DMS53 treated with DMSO at 0.1 percent for 48 hours (cell line): ENCODE measurements around the gene PMF1.
"Not testable (repeated sequence)": the region's sequence is repeated elsewhere in the genome, so short reads cannot be mapped to it uniquely, and the experiment has no call there.

ENCODE experiments used
- DNase-seq: peaks from one replicate; lab custom pipeline; 2025; ENCODE audit not compliant: unreplicated experiment; lab: John Stamatoyannopoulos, UW

PMF1 gene

GRCh38 chr1:156212833-156213643 is at the start of gene PMF1:
PMF1 (plus strand) TSS chr1:156213007; CDS start chr1:156213016, 9 bp downstream.
- DNase-seq, result peak; percentile 93

GRCh38 chr1:156163712-156164111 is 49.1 kb upstream of the PMF1 start:
- no peak for DNase-seq

GRCh38 chr1:156164125-156164831 is 48.5 kb upstream of the PMF1 start:
- no peak for DNase-seq

GRCh38 chr1:156165083-156165482 is 47.7 kb upstream of the PMF1 start:
- DNase-seq, result no peak

GRCh38 chr1:156167536-156167935 is 45.3 kb upstream of the PMF1 start:
- no peak for DNase-seq

GRCh38 chr1:156172696-156173470 is 39.9 kb upstream of the PMF1 start:
- no peak for DNase-seq

- no peak for DNase-seq
Observed at GRCh38 chr1:156176610-156177210, 36.1 kb upstream of the PMF1 start.

GRCh38 chr1:156177919-156178654 is 34.7 kb upstream of the PMF1 start:
- no peak for DNase-seq

- no peak for DNase-seq
Observed at GRCh38 chr1:156180471-156180870, 32.3 kb upstream of the PMF1 start.

GRCh38 chr1:156181391-156181924 is 31.3 kb upstream of the PMF1 start:
- DNase-seq, result not testable (repeated sequence)

- DNase-seq, result not testable (repeated sequence)
Observed at GRCh38 chr1:156182010-156182779, 30.6 kb upstream of the PMF1 start.

- not testable (repeated sequence) for DNase-seq
Observed at GRCh38 chr1:156186347-156187177, 26.2 kb upstream of the PMF1 start.

GRCh38 chr1:156190265-156190664 is 22.5 kb upstream of the PMF1 start:
- DNase-seq, result not testable (repeated sequence)

- DNase-seq, result no peak
Observed at GRCh38 chr1:156191292-156191964, 21.4 kb upstream of the PMF1 start.

GRCh38 chr1:156193208-156193487 is 19.7 kb upstream of the PMF1 start:
- no peak for DNase-seq

- DNase-seq, result peak; percentile 96
Observed at GRCh38 chr1:156193488-156194299, 19.1 kb upstream of the PMF1 start, which contains the start of gene SLC25A44. SLC25A44 (plus strand) TSS chr1:156194104; CDS start chr1:156199848, 5,744 bp downstream.

- DNase-seq, result no peak
Observed at GRCh38 chr1:156194300-156194652, 18.5 kb upstream of the PMF1 start.
